NCI-H146 treated with DMSO at 0.1 percent for 48 hours (cell line): ENCODE measurements around the gene PDLIM5.

Experiments
- DNase-seq: peaks from one replicate; lab custom pipeline; 2025; ENCODE audit not compliant: unreplicated experiment; lab: John Stamatoyannopoulos, UW

PDLIM5 gene

DNA sequence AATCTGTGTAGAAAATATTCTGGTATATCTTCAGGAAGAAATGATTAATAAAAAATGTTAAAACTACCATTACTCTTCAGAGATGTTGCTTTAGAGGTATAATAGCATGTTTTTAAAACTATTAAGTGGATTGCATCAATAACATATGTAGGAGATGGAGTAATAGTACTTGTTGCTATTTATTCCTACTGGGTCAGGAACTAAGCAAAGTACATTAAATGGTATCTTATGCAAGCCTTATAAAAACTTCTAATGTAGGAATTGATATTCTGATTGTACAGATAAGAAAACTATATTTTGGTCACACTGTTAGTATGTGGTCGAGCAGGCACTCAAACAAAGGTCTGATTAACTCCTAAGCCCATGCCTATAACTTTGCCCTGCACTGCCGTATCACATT is 31.4 kb upstream of the PDLIM5 start:
- DNase-seq: no peak

GRCh38 chr4:94426783-94427182 is 25.0 kb upstream of the PDLIM5 start:
- no peak for DNase-seq

DNA sequence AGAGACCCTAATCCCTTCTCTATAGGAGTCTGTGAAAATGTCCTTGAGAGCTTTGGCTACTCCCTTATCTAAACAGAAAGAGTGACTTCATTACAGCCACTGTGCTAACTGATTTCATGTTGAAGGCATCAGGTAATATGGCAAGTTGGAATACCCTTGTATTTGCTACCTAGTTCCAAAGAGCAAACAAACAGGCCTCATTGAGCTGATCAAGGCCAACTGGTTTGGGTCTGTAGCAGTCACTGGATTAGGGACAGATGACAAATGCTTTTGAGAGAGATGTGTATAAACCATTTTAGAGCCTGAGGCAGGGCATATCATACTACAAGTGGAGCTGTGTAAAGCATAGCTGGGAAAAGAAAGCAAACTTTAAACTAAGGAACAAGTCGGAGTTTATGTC is 22.9 kb upstream of the PDLIM5 start:
- DNase-seq: no peak

DNA sequence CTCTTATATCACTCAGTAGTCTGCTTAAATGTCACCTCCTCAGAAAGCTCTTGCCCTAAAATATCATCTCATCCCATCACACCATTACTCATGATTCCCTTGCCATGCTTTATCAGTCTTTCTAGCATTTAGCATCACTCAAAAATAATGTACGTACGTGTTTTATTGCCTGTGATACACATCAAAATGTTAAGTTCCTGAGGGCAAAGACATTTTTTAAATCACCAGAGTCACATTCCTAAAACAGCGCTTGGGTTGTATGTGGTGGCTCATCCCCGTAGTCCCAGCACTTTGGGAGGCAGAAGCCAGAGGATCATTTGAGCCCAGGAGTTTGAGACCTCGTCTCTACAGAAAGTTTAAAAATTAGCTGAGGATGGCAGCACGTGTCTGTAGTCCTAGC is 21.3 kb upstream of the PDLIM5 start:
- DNase-seq: no peak

DNA sequence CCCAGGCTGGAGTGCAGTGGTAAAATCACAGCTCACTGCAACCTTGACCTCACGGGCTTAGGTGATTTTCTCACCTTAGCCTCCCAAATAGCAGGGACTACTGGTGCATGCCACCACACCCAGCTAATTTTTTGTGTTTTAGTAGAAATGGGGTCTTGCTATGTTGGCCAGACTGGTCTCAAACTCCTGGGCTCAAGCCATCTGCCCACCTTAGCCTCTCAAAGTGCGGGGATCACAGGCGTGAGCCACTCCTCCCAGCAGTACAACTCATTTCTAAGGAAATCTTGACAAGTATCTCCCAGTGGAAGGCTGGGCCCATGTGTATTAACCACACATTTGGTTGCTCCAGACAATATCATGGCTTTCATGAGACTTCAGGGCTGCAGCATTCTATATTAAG is 20.4 kb upstream of the PDLIM5 start:
- DNase-seq: no peak

GRCh38 chr4:94434505-94434904 is 17.2 kb upstream of the PDLIM5 start:
- no peak for DNase-seq

GRCh38 chr4:94435874-94436273 is 15.9 kb upstream of the PDLIM5 start:
- DNase-seq: no peak

DNA sequence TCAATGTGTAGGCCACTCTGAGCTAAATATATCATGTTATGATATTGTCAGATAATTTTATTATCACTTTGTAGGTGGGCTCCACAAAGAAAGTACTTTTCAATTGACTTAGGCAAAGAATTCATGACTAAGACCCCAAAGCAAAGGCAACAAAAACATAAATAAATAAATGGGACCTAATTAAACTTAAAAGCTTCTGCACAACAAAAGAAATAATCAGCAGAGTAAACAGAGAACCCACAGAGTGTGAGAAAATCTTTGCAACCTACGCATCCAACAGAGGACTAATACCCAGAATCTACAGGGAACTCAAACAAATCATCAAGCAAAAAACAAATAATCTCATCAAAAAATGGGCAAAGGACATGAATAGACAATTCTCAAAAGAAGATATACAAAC is 15.2 kb upstream of the PDLIM5 start:
- DNase-seq: no peak

- DNase-seq: no peak
Measured at GRCh38 chr4:94439606-94440005, 12.1 kb upstream of the PDLIM5 start.

DNA sequence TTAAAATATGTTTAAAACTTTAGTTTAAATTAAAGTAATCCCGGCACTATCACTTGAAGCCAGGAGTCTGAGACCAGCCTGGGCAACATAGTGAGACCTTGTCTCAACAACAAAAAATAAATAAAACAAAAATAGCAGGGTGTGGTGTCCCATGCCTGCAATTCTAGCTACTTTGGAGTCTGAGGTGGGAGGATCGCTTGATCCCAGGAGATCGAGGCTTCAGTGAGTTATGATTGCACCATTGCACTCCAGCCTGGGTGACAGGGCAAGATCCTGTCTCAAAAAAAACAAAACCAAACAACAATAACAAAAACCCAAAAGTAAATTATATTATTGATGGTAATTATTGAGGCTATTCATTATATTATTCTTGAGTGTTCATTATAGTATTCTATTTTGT is 9.9 kb upstream of the PDLIM5 start:
- DNase-seq: no peak

DNA sequence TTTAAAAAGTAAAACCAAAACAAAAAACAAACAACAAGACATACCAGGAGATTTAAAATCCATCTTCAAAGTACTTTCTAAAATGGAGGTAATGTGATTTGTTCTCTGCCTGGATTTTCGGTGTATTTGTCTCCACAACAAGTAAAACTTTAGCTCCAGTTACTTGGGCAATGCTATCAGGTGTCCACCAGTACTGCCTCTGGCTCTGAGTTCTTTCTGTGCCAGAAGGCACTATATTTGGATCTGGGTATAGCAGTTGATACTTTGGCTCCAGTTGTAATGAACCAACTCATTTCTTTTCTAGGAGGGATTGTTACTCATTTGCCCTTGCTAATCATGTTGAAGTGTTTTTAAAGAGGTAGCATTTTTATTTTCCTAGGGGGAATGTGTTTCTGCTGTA is 9.5 kb upstream of the PDLIM5 start:
- no peak for DNase-seq

DNA sequence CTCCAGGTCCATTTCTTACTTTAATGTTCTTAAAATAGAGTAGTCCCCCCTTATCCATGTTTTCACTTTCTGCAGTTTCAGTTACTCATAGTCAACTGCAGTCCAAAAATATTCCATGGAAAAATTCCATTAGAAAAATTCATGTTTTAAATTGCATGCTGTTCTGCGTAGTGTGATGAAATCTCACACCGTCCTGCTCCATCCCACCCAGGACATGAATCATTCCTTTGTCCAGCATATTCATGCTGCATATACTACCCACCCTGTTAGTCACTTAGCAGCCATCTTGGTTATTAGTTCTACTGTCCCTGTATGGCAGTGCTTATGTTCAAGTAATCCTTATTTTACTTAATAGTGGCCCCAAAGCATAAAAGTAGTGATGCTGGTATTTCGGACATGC is 5.4 kb upstream of the PDLIM5 start:
- DNase-seq: no peak

DNA sequence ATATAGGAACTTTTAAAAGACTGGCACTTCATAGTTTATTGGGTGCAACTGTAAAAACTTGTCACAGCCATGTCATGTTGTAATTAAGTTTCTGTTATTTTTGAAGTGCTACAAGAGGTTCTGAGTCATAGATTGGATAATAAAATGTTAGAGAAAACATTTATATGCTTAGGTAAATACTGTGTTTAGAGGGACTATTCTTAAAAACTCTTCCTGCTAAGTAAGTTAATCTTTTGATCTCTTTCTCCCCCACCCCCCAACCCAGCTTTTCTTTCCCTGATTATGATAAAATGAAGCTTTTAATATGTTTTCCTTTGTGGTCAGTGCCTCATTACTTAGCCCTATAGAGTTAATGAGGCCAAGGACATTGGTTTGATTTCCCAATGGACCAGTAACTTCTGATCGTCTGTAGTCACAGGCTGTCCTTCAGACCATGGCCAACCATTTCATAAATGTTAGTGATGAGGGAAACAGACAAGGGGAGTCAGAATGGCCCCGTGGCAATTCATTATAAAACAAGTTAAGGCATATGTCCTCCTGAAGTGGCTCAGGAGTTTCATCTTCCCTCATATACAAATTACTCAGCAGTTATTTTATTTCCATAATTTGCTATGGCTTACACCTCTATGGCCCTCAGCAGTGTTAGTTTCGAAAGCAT is 3.9 kb upstream of the PDLIM5 start:
- DNase-seq: no peak

DNA sequence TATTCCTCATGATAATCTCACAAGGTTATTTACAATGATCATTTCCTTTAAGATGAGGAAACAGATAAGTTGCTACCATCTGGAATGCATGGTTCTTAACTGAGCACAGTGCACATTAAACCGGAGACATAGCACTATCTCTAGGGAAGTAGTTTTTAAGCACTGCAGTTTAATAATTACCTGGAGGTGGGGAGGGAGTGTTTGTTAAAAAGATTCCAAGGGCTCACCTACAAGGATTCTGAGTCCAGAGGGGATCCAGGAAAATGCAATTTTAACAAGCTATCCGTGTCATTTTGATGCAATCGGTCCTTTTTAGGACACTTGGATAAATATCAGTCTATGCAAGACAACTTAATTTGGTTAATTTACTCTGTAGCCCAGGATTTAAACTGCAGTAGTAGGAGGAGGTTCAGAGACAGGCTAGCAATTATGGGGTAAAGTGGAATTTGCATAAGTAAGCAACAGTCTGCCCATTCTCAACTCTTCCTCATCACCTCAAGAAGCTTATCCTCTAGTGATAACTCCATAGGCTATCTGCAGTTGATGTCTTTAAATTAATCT is 2.8 kb upstream of the PDLIM5 start:
- DNase-seq: no peak

DNA sequence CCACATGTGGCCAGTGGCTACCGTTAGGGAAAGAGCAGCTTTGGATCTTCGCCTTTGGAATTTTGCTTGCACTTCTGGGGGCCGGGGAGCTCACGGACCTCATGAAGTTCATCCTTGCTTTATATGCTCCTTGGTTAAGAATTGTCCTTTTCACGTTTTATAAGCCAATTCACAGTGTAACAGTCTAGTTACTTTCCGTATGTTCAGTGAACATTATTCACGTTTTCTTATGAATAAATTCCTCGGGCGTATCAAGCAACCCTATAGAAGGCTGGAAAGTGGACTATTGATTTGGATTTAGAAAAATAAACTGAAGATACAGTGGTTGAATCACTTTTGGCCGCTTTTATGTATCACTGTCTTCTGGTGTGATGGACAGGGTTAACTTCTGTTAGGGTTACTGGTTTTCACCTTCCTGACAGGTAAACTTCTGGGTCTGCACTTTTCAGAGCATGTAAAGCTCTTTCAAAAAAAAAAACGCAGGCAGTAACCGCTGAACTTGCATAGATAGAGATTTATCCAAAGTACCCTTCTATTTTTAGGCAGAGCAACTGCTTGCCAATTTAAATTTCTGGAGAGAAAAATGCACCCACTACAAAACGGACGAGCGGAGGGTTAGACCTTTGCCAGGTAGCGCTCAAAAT is 569 bp upstream of the PDLIM5 start:
- no peak for DNase-seq

DNA sequence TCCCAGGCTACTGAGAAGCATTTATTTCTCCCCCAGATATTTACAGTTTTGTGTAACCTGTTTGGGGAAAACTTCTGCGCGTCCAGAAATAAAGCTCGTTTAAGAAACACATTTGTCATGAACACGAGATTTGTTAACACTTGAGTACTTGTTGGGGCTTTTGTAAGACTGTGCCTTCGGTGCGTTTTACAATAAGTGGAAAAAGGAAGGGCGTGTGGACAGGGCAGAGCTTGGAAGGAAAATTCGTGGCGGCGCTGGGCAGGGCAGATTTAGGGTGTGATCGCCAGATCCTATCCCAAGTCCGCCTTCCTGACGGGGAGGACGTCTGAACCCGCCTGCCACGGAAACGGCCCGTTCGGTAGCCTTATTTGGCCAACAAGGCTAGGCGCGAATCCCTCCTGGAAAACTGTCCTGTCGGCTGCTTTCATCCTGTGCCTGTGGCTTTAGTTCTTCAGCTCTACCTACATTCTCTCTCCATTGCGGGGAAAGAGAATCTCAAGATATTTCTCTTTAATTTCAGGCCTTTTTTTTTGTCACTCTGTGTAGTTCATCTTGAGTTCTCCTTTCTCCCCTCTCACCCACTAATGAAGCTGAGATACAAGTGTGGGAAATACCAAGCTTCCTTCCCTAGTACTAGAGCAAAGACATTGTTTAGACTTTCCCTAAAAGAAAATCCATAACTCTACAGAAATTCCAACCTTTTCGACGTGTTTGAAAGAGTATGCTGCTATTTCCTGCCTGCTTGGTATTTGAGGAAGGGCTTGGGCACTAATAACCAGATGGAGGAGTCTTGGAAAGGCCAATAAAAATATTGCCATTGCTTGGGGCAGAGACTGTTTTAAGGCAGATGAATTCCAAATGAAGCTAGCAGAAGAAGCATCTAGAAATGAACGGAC is 982 bp downstream of the PDLIM5 start:
- no peak for DNase-seq

DNA sequence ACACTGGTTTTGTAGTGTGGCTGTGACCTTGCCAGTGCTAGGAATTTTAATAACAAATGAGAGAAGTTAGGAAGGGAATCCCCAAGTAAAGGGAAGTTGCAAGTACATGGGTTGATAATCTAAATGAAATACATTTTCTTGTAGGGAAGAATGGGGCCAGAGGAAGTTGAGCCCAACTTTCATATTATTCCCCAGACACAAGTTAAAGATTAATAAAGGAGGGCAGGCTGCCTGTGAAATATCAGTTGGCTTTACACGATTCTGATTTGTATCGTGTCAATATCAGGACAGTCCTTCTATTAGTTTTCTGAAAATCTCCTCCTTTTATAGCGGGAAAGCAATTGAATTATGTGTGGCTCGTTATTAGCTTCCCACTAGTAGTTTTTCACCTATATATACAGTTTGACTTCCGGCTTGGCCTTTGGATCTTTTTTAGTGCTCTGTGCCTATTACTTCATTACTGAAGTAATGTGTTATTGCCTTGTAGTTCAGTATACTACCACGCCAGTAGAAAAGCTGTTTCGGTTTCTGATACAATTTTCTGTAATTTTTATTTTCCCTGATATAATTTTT is 1.7 kb downstream of the PDLIM5 start:
- DNase-seq: no peak

GRCh38 chr4:94454405-94454804 is 2.7 kb downstream of the PDLIM5 start:
- no peak for DNase-seq

DNA sequence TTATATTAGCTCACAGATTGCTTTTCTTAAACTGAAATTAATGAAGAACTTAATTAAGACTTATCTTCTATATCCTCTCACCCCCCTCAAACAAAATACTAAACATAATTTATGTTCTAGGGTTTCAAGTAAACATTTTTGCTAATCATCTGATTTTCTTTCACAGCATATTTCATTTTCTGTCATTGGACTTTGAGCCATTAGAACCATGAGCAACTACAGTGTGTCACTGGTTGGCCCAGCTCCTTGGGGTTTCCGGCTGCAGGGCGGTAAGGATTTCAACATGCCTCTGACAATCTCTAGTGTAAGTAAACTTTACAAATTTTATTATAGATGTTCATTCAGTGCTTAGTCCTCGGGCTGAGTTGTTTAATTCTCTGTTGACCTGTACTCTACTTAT is 3.3 kb downstream of the PDLIM5 start:
- no peak for DNase-seq

DNA sequence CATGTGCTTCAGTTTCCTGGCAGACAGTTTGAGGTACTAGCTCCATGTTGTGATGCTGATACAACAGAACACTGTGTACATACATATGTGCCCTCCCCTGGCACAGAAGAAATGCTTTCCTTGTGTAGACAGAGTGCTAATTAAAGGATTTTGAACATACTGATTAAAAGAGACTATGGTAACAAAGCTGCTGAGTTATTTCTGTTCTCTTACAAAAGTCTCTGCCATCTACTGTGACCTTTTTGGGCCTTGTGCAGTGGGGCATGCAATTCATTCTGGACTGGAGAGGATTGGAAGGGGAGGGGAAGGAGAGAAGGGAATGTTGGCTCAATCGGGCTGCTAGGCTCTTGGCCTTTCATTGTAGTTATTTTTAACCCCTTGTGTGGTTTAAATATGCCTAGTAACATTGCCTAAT is 6.0 kb downstream of the PDLIM5 start:
- DNase-seq: no peak

DNA sequence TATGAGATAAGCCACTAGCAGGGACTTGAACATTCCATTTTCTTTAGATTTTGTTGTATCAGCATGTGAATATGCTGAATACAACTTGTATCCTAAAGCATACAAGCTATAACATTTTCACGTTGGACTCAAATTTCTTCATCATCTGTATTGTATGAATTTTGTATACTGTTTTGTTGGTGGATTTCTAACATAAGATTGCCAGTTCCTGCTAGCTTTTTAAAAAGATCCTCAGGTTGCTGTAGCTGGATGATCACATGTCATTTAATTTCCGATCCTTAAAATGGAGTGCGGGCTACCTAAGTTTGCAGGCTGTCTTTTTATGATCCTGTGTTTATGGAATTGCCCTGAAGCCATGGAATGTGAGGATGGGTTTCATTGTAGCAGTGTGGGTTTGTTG is 6.9 kb downstream of the PDLIM5 start:
- no peak for DNase-seq
